Esophagus muscularis mucosa (tissue), 4 donors: ENCODE data around the gene OR13J1.

Experiments
- EP300 ChIP-seq: sonication (generic); formaldehyde crosslinking; IDR thresholded peaks from one replicate; pipeline ENCODE4 v1.6.1; 2017; ENCODE audit warnings: antibody characterized with exemption
- POLR2A ChIP-seq: fragments of 450-650 bp; IDR thresholded peaks from one replicate; pipeline ENCODE4 v1.6.1; 2017; ENCODE audit warnings: antibody characterized with exemption, moderate library complexity, mild to moderate bottlenecking, low read depth
- POLR2AphosphoS5 ChIP-seq, 2 donors: sonication (generic); formaldehyde crosslinking; IDR thresholded peaks; one replicate each; pipeline ENCODE4 v1.6.1; 2017; ENCODE audit warnings: antibody characterized with exemption in 2 of 2
- TF ChIP-seq, protein P1 (sequence below), 3 experiments: fragments of 200-600 bp in 2 of 3; fragments of 450-650 bp in 1 of 3; sonication (generic) in 2 of 3; IDR thresholded peaks; one replicate each; pipeline ENCODE4 v1.5.1; 2017 to 2019; ENCODE audit warnings: antibody characterized with exemption in 3 of 3, mild to moderate bottlenecking in 2 of 3, moderate library complexity in 1 of 3

DNA sequence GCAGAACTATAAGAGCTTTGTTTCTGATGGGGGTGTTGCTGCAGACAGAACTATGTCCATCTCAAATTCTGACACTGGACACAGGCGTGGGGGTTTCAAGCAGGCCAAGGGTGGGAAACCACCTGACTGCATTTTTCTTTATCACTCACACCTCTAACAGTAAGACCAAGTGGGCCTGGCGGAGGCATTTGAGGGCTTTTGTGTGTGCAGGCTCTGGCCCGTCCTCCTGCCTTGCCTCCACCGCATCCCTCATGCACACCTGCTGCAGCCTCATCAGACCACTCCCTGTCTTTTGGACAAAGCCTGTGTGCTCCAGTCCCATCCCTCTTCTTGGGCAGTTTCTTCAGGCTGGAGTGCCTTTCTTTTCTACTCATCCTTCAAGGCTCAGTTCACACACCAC is 7.9 kb downstream of the OR13J1 start:
- no peak for TF ChIP-seq POLR2A
- TF ChIP-seq POLR2AphosphoS5 (IDR thresholded peaks at IDR 0.05) = no peak
- TF ChIP-seq, protein P1, sequence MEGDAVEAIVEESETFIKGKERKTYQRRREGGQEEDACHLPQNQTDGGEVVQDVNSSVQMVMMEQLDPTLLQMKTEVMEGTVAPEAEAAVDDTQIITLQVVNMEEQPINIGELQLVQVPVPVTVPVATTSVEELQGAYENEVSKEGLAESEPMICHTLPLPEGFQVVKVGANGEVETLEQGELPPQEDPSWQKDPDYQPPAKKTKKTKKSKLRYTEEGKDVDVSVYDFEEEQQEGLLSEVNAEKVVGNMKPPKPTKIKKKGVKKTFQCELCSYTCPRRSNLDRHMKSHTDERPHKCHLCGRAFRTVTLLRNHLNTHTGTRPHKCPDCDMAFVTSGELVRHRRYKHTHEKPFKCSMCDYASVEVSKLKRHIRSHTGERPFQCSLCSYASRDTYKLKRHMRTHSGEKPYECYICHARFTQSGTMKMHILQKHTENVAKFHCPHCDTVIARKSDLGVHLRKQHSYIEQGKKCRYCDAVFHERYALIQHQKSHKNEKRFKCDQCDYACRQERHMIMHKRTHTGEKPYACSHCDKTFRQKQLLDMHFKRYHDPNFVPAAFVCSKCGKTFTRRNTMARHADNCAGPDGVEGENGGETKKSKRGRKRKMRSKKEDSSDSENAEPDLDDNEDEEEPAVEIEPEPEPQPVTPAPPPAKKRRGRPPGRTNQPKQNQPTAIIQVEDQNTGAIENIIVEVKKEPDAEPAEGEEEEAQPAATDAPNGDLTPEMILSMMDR (IDR thresholded peaks at IDR 0.05) = no peak
- TF ChIP-seq EP300 = no peak
